Stimulated activated CD4-positive, alpha-beta T cell treated with anti-CD3 and anti-CD28 coated beads, Interleukin-4, amount 100 ng/mL, for 4 hours (primary cell): Measurements from ENCODE around the gene SAYSD1.

Experiments
- DNase-seq, 2 experiments: peaks; one replicate each; pipeline ENCODE4 v3.0.0-alpha.2; 2020

SAYSD1 gene

DNA sequence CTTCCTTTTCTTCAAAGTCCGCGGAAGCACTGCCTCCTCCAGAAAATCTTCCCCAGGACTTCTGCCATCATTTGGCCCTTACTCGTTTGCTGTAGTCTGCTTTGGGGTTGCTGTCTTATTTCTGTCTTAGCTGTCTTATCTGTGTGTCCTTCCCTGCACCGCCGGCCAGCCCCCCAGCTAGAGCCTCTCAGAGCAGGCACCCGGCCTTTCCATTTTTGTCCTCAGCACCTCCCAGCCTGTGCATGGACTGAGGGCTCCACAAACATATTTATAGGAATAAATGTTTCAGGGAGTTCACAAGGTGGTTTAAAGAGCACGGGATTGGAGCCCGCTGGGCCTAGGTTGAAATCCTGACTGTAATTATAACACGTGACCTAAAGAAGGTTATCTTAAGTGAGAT is 58.3 kb downstream of the SAYSD1 start:
- no peak for DNase-seq

DNA sequence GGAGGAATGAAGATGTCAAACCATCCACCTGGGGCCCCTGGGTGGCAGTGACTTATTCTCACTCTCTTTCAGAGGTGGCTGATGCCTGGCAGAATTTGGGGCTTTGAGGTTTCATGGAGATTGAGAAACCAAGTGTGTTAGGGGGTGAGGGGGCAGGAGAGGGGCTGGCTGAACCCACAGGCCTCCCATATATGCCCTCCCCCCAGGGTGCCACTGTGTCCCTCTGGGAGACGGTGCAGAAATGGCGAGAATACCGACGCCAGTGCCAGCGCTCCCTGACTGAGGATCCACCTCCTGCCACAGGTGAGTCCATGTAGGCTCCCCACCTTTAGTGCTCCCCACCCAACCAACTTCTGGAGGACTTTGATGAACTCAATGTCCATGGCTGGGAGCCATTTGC is 58.8 kb downstream of the SAYSD1 start:
- no peak for DNase-seq

DNA sequence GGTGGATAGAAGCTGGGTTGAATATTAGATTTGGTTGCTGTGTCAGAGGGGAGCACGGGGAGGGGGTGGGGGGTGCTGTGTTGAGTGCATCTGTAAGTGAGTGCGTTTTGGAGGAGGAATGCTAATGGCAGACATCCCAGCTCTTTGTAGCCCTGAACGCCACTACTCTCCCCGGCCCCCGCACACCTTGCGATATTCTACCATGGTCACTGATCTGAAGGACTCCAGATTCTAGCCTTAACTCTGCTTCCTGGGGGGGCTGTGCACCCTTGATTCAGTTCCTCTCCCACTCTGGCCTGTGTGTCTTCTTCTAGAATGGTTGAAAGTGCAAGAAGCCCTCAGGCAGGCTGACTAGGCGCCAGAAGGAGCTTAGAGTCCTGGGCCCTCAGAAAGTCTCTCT is 59.3 kb downstream of the SAYSD1 start:
- no peak for DNase-seq

DNA sequence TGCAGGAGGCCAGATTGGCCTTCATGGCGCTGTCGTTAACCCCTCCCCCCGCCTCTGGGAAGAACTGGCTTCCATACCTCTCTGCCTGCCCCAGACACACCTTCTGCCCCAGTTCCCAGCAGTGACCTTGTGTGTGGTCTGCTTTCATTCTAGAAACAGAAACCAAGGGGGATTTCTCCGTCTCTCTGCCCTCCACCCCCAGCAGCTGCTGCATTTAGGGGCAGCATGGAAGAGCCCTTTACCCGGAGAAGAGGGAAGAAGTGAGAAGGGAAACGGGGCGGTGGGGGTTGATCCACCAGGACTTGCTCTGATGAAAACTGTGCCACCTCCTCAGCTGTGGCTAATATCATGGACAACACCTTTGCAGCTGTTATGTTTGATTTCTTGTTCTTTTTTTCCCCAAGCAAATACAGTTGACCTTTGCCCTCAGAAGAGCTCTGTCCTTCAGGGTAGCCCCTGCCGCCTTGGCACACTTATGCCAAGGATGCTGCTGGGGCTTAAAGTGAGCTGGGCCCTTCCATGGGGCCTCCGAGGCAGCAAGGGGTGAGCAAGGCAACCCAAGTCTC is 60.3 kb downstream of the SAYSD1 start:
- DNase-seq = no peak
